IPS-18a (cell line): ENCODE measurements around the gene TAPT1.
"Not testable (repeated sequence)": the region's sequence is repeated elsewhere in the genome, so short reads cannot be mapped to it uniquely, and the experiment has no call there.

ENCODE experiments used
- H3K27ac ChIP-seq: one replicate; pipeline ENCODE4 v1.5.1; 2013; ENCODE audit warnings: low read length
- H3K27me3 ChIP-seq: one replicate; pipeline ENCODE4 v1.6.1; 2013; ENCODE audit warnings: mild to moderate bottlenecking, low read length; ENCODE audit not compliant: control insufficient read depth, insufficient read depth
- H3K36me3 ChIP-seq: one replicate; pipeline ENCODE4 v1.6.1; 2013; ENCODE audit warnings: low read depth, low read length; ENCODE audit not compliant: control insufficient read depth
- H3K4me1 ChIP-seq: one replicate; pipeline ENCODE4 v1.6.1; 2013; ENCODE audit warnings: low read depth, low read length; ENCODE audit not compliant: control insufficient read depth
- H3K4me3 ChIP-seq: one replicate; pipeline ENCODE4 v1.5.1; 2013; ENCODE audit warnings: low read length
- H3K9ac ChIP-seq: one replicate; pipeline ENCODE4 v1.6.1; 2013; ENCODE audit warnings: mild to moderate bottlenecking, low read length, moderate library complexity
- H3K9me3 ChIP-seq: one replicate; pipeline ENCODE4 v1.6.1; 2013; ENCODE audit warnings: low read depth, low read length; ENCODE audit not compliant: control insufficient read depth

The TAPT1 gene

GRCh38 chr4:16225863-16226815, at the start of gene TAPT1:
Gene TAPT1 (minus strand): TSS chr4:16226471. CDS start chr4:16226457, 14 bp downstream.
- Histone ChIP-seq H3K27ac (no peak within 1 kb of the TSS), H3K9me3 (no peaks in the 10 kb centered on the region), H3K4me3 (peak within 1 kb of the TSS; percentile 94), H3K9ac (peak within 1 kb of the TSS; percentile 75), H3K36me3 (no peaks in the 10 kb centered on the region), H3K27me3 (peaks cover 5% of the 10 kb centered on the region), H3K4me1 (peaks cover 27% of the 10 kb centered on the region)

- Histone ChIP-seq H3K4me1 (no peaks in the 10 kb centered on the region), H3K9me3 (no peaks in the 10 kb centered on the region), H3K4me3 (no peak overlapping the region), H3K27ac (no peak overlapping the region), H3K36me3 (no peaks in the 10 kb centered on the region), H3K27me3 (no peaks in the 10 kb centered on the region), H3K9ac (no peak overlapping the region)
Measured at GRCh38 chr4:16271411-16271810, 45.1 kb upstream of the TAPT1 start.

- Histone ChIP-seq H3K9me3 (no peaks in the 10 kb centered on the region), H3K4me3 (no peak overlapping the region), H3K36me3 (no peaks in the 10 kb centered on the region), H3K9ac (no peak overlapping the region), H3K27ac (no peak overlapping the region), H3K4me1 (no peaks in the 10 kb centered on the region), H3K27me3 (no peaks in the 10 kb centered on the region)
Measured at GRCh38 chr4:16270454-16271328, 44.4 kb upstream of the TAPT1 start.

- H3K9me3 ChIP-seq, H3K4me3 ChIP-seq, H3K36me3 ChIP-seq, H3K9ac ChIP-seq, H3K4me1 ChIP-seq, H3K27ac ChIP-seq, H3K27me3 ChIP-seq: not testable (repeated sequence)
Measured at GRCh38 chr4:16269742-16270453, 43.6 kb upstream of the TAPT1 start.

- no peak overlapping the region for H3K27ac ChIP-seq
- no peaks in the 10 kb centered on the region for H3K4me1 ChIP-seq
- H3K9me3 ChIP-seq = no peaks in the 10 kb centered on the region
- H3K9ac ChIP-seq = no peak overlapping the region
- no peaks in the 10 kb centered on the region for H3K27me3 ChIP-seq
- no peaks in the 10 kb centered on the region for H3K36me3 ChIP-seq
- no peak overlapping the region for H3K4me3 ChIP-seq
Measured at GRCh38 chr4:16269240-16269639, 43.0 kb upstream of the TAPT1 start.

GRCh38 chr4:16268290-16268689, 42.0 kb upstream of the TAPT1 start:
- no peak overlapping the region for H3K4me3 ChIP-seq
- no peak overlapping the region for H3K27ac ChIP-seq
- no peaks in the 10 kb centered on the region for H3K36me3 ChIP-seq
- no peaks in the 10 kb centered on the region for H3K27me3 ChIP-seq
- H3K9me3 ChIP-seq = no peaks in the 10 kb centered on the region
- no peaks in the 10 kb centered on the region for H3K4me1 ChIP-seq
- H3K9ac ChIP-seq = no peak overlapping the region

GRCh38 chr4:16267639-16268038, 41.4 kb upstream of the TAPT1 start:
- Histone ChIP-seq H3K4me3 (no peak overlapping the region), H3K36me3 (no peaks in the 10 kb centered on the region), H3K4me1 (no peaks in the 10 kb centered on the region), H3K27ac (no peak overlapping the region), H3K9me3 (no peaks in the 10 kb centered on the region), H3K9ac (no peak overlapping the region), H3K27me3 (no peaks in the 10 kb centered on the region)

GRCh38 chr4:16265820-16266219, 39.5 kb upstream of the TAPT1 start:
- Histone ChIP-seq H3K9me3 (no peaks in the 10 kb centered on the region), H3K27me3 (no peaks in the 10 kb centered on the region), H3K4me3 (no peak overlapping the region), H3K36me3 (no peaks in the 10 kb centered on the region), H3K27ac (no peak overlapping the region), H3K4me1 (no peaks in the 10 kb centered on the region), H3K9ac (no peak overlapping the region)

- no peak overlapping the region for H3K27ac ChIP-seq
- no peaks in the 10 kb centered on the region for H3K36me3 ChIP-seq
- H3K27me3 ChIP-seq = no peaks in the 10 kb centered on the region
- H3K9ac ChIP-seq = no peak overlapping the region
- no peaks in the 10 kb centered on the region for H3K4me1 ChIP-seq
- H3K9me3 ChIP-seq = no peaks in the 10 kb centered on the region
- no peak overlapping the region for H3K4me3 ChIP-seq
Measured at GRCh38 chr4:16264798-16265197, 38.5 kb upstream of the TAPT1 start.

- no peak overlapping the region for H3K27ac ChIP-seq
- no peak overlapping the region for H3K9ac ChIP-seq
- H3K4me3 ChIP-seq = no peak overlapping the region
- H3K27me3 ChIP-seq = no peaks in the 10 kb centered on the region
- no peaks in the 10 kb centered on the region for H3K9me3 ChIP-seq
- H3K36me3 ChIP-seq = no peaks in the 10 kb centered on the region
- no peaks in the 10 kb centered on the region for H3K4me1 ChIP-seq
Measured at GRCh38 chr4:16263056-16263455, 36.8 kb upstream of the TAPT1 start.

- H3K4me3 ChIP-seq = no peak overlapping the region
- no peaks in the 10 kb centered on the region for H3K9me3 ChIP-seq
- no peaks in the 10 kb centered on the region for H3K4me1 ChIP-seq
- H3K27me3 ChIP-seq = no peaks in the 10 kb centered on the region
- no peaks in the 10 kb centered on the region for H3K36me3 ChIP-seq
- no peak overlapping the region for H3K27ac ChIP-seq
- H3K9ac ChIP-seq = no peak overlapping the region
Measured at GRCh38 chr4:16262188-16262587, 35.9 kb upstream of the TAPT1 start.
